Panc1 (cell line): Measurements from ENCODE around the gene CHRDL2.

ENCODE experiments used
- POLR2AphosphoS5 ChIP-seq: IDR thresholded peaks from 2 replicates; pipeline ENCODE4 v1.6.1; 2012; ENCODE audit warnings: mild to moderate bottlenecking, low read depth, low read length, moderate library complexity
- SIN3A ChIP-seq: IDR thresholded peaks from 2 replicates; pipeline ENCODE4 v1.6.1; 2012; ENCODE audit warnings: low read depth, mild to moderate bottlenecking, low read length, moderate library complexity, borderline replicate concordance; ENCODE audit not compliant: insufficient read depth
- TF ChIP-seq, protein P1 (sequence below), 2 experiments: IDR thresholded peaks; 2 replicates each; pipeline ENCODE4 v1.6.1; 2011 to 2012; ENCODE audit warnings: low read depth in 2 of 2, control low read depth in 1 of 2, low read length in 1 of 2, mild to moderate bottlenecking in 1 of 2, moderate library complexity in 1 of 2; ENCODE audit not compliant: insufficient read depth in 1 of 2
- TF ChIP-seq, protein P2 (sequence below): fragments of 450-650 bp; IDR thresholded peaks from 2 replicates; pipeline ENCODE4 v1.5.1; 2017; ENCODE audit warnings: mild to moderate bottlenecking

DNA sequence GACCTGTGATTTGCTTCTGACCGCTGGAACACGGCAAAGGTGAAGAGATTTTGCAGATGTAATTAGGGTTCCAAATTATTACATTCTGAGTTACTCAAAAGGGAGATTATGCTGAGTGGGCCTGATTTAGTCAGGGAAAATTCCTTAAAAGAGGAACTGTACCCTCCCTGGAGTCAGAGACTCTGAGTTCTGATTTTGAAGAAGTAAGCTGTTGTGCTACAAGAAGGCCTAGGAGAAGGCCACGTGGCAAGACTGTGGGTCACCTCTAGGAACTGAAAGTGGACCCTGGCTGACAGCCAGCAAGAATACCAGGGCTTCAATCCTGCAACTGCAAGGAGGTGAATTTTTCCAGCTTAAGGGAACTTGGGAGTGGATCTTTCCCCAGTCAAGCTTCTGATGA is 45.3 kb downstream of the CHRDL2 start:
- TF ChIP-seq, protein P1, sequence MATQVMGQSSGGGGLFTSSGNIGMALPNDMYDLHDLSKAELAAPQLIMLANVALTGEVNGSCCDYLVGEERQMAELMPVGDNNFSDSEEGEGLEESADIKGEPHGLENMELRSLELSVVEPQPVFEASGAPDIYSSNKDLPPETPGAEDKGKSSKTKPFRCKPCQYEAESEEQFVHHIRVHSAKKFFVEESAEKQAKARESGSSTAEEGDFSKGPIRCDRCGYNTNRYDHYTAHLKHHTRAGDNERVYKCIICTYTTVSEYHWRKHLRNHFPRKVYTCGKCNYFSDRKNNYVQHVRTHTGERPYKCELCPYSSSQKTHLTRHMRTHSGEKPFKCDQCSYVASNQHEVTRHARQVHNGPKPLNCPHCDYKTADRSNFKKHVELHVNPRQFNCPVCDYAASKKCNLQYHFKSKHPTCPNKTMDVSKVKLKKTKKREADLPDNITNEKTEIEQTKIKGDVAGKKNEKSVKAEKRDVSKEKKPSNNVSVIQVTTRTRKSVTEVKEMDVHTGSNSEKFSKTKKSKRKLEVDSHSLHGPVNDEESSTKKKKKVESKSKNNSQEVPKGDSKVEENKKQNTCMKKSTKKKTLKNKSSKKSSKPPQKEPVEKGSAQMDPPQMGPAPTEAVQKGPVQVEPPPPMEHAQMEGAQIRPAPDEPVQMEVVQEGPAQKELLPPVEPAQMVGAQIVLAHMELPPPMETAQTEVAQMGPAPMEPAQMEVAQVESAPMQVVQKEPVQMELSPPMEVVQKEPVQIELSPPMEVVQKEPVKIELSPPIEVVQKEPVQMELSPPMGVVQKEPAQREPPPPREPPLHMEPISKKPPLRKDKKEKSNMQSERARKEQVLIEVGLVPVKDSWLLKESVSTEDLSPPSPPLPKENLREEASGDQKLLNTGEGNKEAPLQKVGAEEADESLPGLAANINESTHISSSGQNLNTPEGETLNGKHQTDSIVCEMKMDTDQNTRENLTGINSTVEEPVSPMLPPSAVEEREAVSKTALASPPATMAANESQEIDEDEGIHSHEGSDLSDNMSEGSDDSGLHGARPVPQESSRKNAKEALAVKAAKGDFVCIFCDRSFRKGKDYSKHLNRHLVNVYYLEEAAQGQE (IDR thresholded peaks at IDR 0.05; ENCODE audit: insufficient read depth in 1 of 2, low read depth in 2 of 2, low read length in 1 of 2), result no peak
- TF ChIP-seq, protein P2, sequence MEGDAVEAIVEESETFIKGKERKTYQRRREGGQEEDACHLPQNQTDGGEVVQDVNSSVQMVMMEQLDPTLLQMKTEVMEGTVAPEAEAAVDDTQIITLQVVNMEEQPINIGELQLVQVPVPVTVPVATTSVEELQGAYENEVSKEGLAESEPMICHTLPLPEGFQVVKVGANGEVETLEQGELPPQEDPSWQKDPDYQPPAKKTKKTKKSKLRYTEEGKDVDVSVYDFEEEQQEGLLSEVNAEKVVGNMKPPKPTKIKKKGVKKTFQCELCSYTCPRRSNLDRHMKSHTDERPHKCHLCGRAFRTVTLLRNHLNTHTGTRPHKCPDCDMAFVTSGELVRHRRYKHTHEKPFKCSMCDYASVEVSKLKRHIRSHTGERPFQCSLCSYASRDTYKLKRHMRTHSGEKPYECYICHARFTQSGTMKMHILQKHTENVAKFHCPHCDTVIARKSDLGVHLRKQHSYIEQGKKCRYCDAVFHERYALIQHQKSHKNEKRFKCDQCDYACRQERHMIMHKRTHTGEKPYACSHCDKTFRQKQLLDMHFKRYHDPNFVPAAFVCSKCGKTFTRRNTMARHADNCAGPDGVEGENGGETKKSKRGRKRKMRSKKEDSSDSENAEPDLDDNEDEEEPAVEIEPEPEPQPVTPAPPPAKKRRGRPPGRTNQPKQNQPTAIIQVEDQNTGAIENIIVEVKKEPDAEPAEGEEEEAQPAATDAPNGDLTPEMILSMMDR, result no peak
- TF ChIP-seq SIN3A, result no peak
- no peak for TF ChIP-seq POLR2AphosphoS5
